Measurements from ENCODE around the gene SLC41A3.

GRCh38 chr3:126106336-126107202 is 22.6 kb upstream of the SLC41A3 start:
- TF ChIP-seq, protein P1, sequence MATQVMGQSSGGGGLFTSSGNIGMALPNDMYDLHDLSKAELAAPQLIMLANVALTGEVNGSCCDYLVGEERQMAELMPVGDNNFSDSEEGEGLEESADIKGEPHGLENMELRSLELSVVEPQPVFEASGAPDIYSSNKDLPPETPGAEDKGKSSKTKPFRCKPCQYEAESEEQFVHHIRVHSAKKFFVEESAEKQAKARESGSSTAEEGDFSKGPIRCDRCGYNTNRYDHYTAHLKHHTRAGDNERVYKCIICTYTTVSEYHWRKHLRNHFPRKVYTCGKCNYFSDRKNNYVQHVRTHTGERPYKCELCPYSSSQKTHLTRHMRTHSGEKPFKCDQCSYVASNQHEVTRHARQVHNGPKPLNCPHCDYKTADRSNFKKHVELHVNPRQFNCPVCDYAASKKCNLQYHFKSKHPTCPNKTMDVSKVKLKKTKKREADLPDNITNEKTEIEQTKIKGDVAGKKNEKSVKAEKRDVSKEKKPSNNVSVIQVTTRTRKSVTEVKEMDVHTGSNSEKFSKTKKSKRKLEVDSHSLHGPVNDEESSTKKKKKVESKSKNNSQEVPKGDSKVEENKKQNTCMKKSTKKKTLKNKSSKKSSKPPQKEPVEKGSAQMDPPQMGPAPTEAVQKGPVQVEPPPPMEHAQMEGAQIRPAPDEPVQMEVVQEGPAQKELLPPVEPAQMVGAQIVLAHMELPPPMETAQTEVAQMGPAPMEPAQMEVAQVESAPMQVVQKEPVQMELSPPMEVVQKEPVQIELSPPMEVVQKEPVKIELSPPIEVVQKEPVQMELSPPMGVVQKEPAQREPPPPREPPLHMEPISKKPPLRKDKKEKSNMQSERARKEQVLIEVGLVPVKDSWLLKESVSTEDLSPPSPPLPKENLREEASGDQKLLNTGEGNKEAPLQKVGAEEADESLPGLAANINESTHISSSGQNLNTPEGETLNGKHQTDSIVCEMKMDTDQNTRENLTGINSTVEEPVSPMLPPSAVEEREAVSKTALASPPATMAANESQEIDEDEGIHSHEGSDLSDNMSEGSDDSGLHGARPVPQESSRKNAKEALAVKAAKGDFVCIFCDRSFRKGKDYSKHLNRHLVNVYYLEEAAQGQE (IDR thresholded peaks at IDR 0.05), result no peak
- TF ChIP-seq, protein P2, sequence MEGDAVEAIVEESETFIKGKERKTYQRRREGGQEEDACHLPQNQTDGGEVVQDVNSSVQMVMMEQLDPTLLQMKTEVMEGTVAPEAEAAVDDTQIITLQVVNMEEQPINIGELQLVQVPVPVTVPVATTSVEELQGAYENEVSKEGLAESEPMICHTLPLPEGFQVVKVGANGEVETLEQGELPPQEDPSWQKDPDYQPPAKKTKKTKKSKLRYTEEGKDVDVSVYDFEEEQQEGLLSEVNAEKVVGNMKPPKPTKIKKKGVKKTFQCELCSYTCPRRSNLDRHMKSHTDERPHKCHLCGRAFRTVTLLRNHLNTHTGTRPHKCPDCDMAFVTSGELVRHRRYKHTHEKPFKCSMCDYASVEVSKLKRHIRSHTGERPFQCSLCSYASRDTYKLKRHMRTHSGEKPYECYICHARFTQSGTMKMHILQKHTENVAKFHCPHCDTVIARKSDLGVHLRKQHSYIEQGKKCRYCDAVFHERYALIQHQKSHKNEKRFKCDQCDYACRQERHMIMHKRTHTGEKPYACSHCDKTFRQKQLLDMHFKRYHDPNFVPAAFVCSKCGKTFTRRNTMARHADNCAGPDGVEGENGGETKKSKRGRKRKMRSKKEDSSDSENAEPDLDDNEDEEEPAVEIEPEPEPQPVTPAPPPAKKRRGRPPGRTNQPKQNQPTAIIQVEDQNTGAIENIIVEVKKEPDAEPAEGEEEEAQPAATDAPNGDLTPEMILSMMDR (IDR thresholded peaks at IDR 0.05), result no peak
- TF ChIP-seq JUN (IDR thresholded peaks at IDR 0.05) (no peak), PHF8 (IDR thresholded peaks at IDR 0.05; ENCODE audit: borderline replicate concordance, low read depth) (no peak), RAD21 (conservative IDR thresholded peaks at IDR 0.05 in 1 of 2, IDR thresholded peaks at IDR 0.05 in 1 of 2) (no peak), POLR2A (IDR thresholded peaks at IDR 0.05; ENCODE audit: low read length) (no peak)
